Fibroblast of skin of right quadriceps (primary cell): ENCODE measurements around the gene FAM222B.

ENCODE experiments used
- DNase-seq: peaks from one replicate; pipeline ENCODE4 v3.0.0-alpha.2; 2013

Gene FAM222B

DNA sequence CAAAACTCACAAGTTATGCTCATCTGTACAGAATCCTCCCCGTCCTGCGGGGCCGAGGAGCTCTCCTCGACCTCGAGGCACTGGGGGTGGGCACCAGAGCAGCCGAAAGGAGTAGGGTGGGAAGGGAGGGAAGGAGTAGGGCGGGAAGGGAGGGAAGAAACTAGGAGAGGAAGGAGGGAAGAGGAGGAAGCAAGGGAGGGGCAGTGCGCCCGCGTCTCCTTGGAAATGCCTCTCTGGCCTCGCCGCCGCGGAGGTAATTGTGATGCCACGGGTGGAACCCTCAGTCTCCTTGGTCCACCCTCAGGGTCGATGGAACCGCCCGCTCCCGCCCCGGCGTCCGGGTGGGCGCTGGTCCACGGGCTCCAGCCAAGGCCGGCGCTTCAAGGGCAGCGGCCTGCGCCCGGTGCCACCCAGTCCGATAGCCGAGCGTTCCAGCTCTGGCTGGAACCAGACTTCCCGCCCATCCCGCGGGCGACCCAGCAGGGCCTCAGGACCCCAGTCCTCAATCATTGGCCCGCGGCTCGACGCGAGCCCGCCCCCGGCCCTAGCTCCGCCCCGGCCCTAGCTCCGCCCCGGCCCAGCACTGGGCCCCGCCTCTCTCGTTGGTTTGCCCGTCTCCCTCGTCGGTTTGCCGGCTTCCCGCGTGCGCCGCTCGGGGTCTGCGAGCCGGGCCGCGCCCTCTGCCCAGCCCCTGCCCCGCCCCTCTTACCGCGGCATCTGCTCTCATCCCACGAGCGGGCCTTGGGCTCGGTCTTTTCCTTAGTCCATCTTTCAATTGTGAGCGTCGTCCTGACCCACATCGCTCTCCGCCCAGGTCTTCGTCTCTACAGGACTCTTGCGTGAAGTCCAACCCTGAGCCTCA is 131.5 kb downstream of the FAM222B start:
- peak; percentile 92 for DNase-seq

DNA sequence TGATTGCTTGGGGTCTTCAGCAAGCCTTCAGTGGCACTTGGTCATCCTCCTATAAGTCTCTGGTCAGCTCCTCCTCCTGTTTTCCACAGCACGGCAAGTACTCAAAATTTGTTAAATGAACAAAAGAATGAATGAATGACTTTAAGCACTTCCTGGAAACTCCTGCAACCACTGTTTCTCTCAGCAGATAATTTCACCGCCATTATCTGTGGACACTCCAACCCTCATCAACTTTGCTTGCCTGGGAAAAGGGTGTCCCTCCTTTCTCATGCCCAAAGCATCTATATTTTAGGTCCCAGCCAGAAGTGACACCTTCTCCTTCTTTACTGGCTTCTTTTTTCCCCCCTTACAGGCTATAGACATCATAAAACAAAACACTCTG is 135.3 kb downstream of the FAM222B start:
- DNase-seq: no peak

DNA sequence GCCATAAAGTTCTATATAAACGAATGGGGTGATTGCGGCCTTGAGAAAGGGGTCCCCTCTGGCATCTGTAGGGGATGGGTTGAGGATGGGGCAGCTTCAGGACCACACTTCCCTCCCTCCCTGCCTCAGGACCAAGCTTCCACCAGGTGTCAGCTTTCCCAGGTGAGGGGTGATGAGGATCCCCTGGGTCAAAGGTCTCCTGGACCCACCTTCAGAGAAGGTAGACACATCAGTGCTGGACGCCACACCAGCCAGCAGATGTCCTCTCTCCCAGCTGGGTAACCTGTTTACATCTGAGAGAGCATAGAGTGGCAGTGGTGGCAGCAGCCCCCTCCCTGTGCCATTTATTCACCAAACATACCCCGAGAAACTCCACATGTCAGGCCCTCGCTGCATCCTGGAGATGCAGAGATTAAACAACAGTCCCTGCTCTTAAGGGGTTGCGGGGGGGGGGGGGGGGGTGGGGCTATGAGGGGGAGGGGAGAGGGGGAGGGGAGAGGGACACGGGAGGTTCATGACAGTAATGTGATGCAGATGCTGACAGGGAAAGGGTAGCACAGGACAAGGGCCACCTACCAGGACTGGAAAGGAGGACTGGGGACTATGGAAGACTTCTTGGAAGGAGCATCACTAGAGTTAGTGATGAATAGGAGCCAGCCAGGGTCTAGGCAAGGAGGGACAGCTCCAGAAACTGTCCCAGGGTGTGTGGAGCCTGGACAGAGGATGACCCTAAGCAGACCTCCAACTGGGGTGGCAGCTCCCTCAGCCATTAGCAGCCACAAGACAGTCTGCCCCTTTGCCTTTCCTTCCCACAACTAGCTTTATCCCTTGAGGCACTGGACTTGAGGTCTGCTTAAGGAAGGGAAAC is 135.9 kb downstream of the FAM222B start:
- DNase-seq: no peak
